ENCODE results near the gene UXS1. TPM values are rescaled to one million over a fixed set of nuclear protein-coding genes. Genes with fewer than 3 reads are reported as not detected.

UXS1 gene
- total RNA-seq, 1 donor from 2014 or later: 60.0 TPM

GRCh38 chr2:106159866-106160785 lies 34.0 kb downstream of the UXS1 start:
- Histone ChIP-seq H3K4me1 (peaks cover 18% of the 10 kb centered on the region), H3K4me3 (peak overlapping the region; percentile 27), H3K36me3 (no peaks in the 10 kb centered on the region), H3K9me3 (no peaks in the 10 kb centered on the region), H3K27me3 (ENCODE audit: low read depth) (no peaks in the 10 kb centered on the region), H3K27ac (peak overlapping the region; percentile 68)
- DNase-seq (no peak), ATAC-seq (peak in 1 of 2 donors; percentile 29)
- TF ChIP-seq CTCF (IDR thresholded peaks at IDR 0.05): no peak
- intact Hi-C loops (cut with DNase I): no loop called here

- no peaks in the 10 kb centered on the region for H3K36me3 ChIP-seq
- peaks cover 18% of the 10 kb centered on the region for H3K4me1 ChIP-seq
- no peak overlapping the region for H3K4me3 ChIP-seq
- H3K27me3 ChIP-seq (ENCODE audit: low read depth): no peaks in the 10 kb centered on the region
- no peak overlapping the region for H3K27ac ChIP-seq
- intact Hi-C loops (cut with DNase I): no loop called here
- DNase-seq: no peak
- no peak for TF ChIP-seq CTCF (IDR thresholded peaks at IDR 0.05)
- ATAC-seq: no peak
- H3K9me3 ChIP-seq: peaks cover 8% of the 10 kb centered on the region
Measured at GRCh38 chr2:106158871-106159270, 35.2 kb downstream of the UXS1 start.

- ATAC-seq: peak; percentile 66 to 79
- Histone ChIP-seq H3K9me3 (peaks cover 13% of the 10 kb centered on the region), H3K4me3 (no peak overlapping the region), H3K36me3 (no peaks in the 10 kb centered on the region), H3K27ac (no peak overlapping the region), H3K27me3 (ENCODE audit: low read depth) (no peaks in the 10 kb centered on the region), H3K4me1 (peaks cover 18% of the 10 kb centered on the region)
- TF ChIP-seq CTCF (IDR thresholded peaks at IDR 0.05): no peak
- intact Hi-C loops (cut with DNase I): no loop called here
- DNase-seq: no peak
Measured at GRCh38 chr2:106158131-106158530, 36.0 kb downstream of the UXS1 start.

GRCh38 chr2:106157416-106157815 lies 36.7 kb downstream of the UXS1 start:
- Histone ChIP-seq H3K27ac (no peak overlapping the region), H3K4me3 (no peak overlapping the region), H3K4me1 (peaks cover 14% of the 10 kb centered on the region), H3K36me3 (no peaks in the 10 kb centered on the region), H3K9me3 (peaks cover 13% of the 10 kb centered on the region), H3K27me3 (ENCODE audit: low read depth) (no peaks in the 10 kb centered on the region)
- TF ChIP-seq CTCF (IDR thresholded peaks at IDR 0.05): no peak
- ATAC-seq: no peak
- DNase-seq: no peak
- intact Hi-C loops (cut with DNase I): no loop called here

- peaks cover 8% of the 10 kb centered on the region for H3K4me1 ChIP-seq
- no peaks in the 10 kb centered on the region for H3K27me3 ChIP-seq (ENCODE audit: low read depth)
- H3K36me3 ChIP-seq: no peaks in the 10 kb centered on the region
- TF ChIP-seq CTCF (IDR thresholded peaks at IDR 0.05): no peak
- no peak for DNase-seq
- no peak overlapping the region for H3K4me3 ChIP-seq
- H3K27ac ChIP-seq: no peak overlapping the region
- no peak for ATAC-seq
- intact Hi-C loops (cut with DNase I): no loop called here
- peaks cover 13% of the 10 kb centered on the region for H3K9me3 ChIP-seq
Measured at GRCh38 chr2:106156305-106157296, 37.5 kb downstream of the UXS1 start.
